H1 (cell line): ENCODE measurements around the gene FBXO8. TPM values are rescaled to one million over a fixed set of nuclear protein-coding genes. Genes with fewer than 3 reads are reported as not detected.

Experiments used
- CTCF ChIA-PET: fragments of 300-600 bp; sonication (Branson Sonifier 250); formaldehyde crosslinking; loops from one replicate; lab custom pipeline; 2021; ENCODE audit not compliant: partially characterized antibody; lab: Charles Lee
- POLR2A ChIA-PET: fragments of 300-600 bp; sonication (Branson Sonifier 250); formaldehyde crosslinking; loops from one replicate; lab custom pipeline; 2021; ENCODE audit warnings: inconsistent platforms; ENCODE audit not compliant: partially characterized antibody; lab: Charles Lee
- DNase-seq, 2 experiments: peaks; one replicate each; pipeline versions ENCODE4 v3.0.0 to v3.0.0-alpha.2; 2010 to 2022; ENCODE audit warnings: low spot score in 2 of 2, low read depth in 1 of 2, mixed read lengths in 1 of 2
- FAIRE-seq: peaks from 2 replicates; lab custom pipeline; 2011; peaks lifted over from hg19 to GRCh38; lab: Jason Lieb, UNC
- H2AFZ ChIP-seq: 2 replicates; pipeline ENCODE4 v1.8.1; 2012; ENCODE audit warnings: low read length, inconsistent platforms
- H2AK5ac ChIP-seq: 2 replicates; pipeline ENCODE4 v1.6.1; 2013; ENCODE audit warnings: low read depth, low read length
- H2BK120ac ChIP-seq: replicated peaks from 2 replicates; pipeline ENCODE3; 2013; ENCODE audit warnings: low read depth, low read length, inconsistent platforms
- H2BK12ac ChIP-seq: 2 replicates; pipeline ENCODE4 v1.6.1; 2013; ENCODE audit warnings: low read depth, low read length
- H2BK15ac ChIP-seq: 2 replicates; pipeline ENCODE4 v1.6.1; 2013; ENCODE audit warnings: low read length
- H2BK20ac ChIP-seq: 2 replicates; pipeline ENCODE4 v1.6.1; 2013; ENCODE audit warnings: low read length
- H2BK5ac ChIP-seq: 2 replicates; pipeline ENCODE4 v1.6.1; 2013; ENCODE audit warnings: low read depth, low read length
- H3K14ac ChIP-seq: 2 replicates; pipeline ENCODE4 v1.6.1; 2013; ENCODE audit warnings: inconsistent platforms; ENCODE audit not compliant: insufficient read length
- H3K18ac ChIP-seq: 2 replicates; pipeline ENCODE4 v1.6.1; 2013; ENCODE audit warnings: low read length; ENCODE audit errors: extremely low read depth
- H3K23ac ChIP-seq: 2 replicates; pipeline ENCODE4 v1.6.1; 2013; ENCODE audit warnings: inconsistent platforms; ENCODE audit not compliant: insufficient read length
- H3K23me2 ChIP-seq: 2 replicates; pipeline ENCODE4 v1.6.1; 2013; ENCODE audit warnings: low read depth, low read length
- H3K27ac ChIP-seq: 2 replicates; pipeline ENCODE4 v1.6.1; 2011; ENCODE audit warnings: low read depth, low read length, inconsistent platforms
- H3K27me3 ChIP-seq, 4 experiments: replicated peaks in 1 of 4; 1 replicate in 1 of 4; 2 replicates in 3 of 4; pipeline versions ENCODE4 v1.6.1 to v1.8.1; 2011 to 2013; ENCODE audit warnings: low read length in 3 of 4, mild to moderate bottlenecking in 3 of 4, inconsistent platforms in 2 of 4, mixed read lengths in 2 of 4, moderate library complexity in 1 of 4; ENCODE audit not compliant: control insufficient read depth in 3 of 4, insufficient read depth in 3 of 4; ENCODE audit errors: extremely low read depth in 1 of 4
- H3K36me3 ChIP-seq, 4 experiments: 2 replicates each; pipeline versions ENCODE4 v1.6.1 to v1.8.1; 2011 to 2013; ENCODE audit warnings: mild to moderate bottlenecking in 4 of 4, low read length in 3 of 4, moderate library complexity in 2 of 4, control low read depth in 1 of 4, inconsistent platforms in 1 of 4; ENCODE audit not compliant: insufficient read depth in 4 of 4, control insufficient read depth in 2 of 4
- H3K4ac ChIP-seq: replicated peaks from 2 replicates; pipeline ENCODE3; 2013; ENCODE audit warnings: low read length, low read depth, mixed read lengths, inconsistent platforms; ENCODE audit not compliant: insufficient read length
- H3K4me1 ChIP-seq, 4 experiments: replicated peaks in 1 of 4; 1 replicate in 1 of 4; 2 replicates in 3 of 4; pipeline versions ENCODE4 v1.6.1 to v1.8.1; 2011 to 2013; ENCODE audit warnings: low read length in 3 of 4, inconsistent platforms in 2 of 4, mixed read lengths in 1 of 4; ENCODE audit not compliant: insufficient read depth in 4 of 4, control insufficient read depth in 3 of 4
- H3K4me2 ChIP-seq, 2 experiments: 2 replicates each; pipeline versions ENCODE4 v1.6.1 to v1.8.1; 2011 to 2013; ENCODE audit warnings: low read depth in 2 of 2, low read length in 2 of 2, control low read depth in 1 of 2, inconsistent platforms in 1 of 2, mild to moderate bottlenecking in 1 of 2; ENCODE audit not compliant: insufficient read depth in 1 of 2
- H3K4me3 ChIP-seq, 4 experiments: fragments of 200-600, 300-600 bp in 1 of 4; sonication (generic), shearing (Covaris generic), sonication (Bioruptor Twin) in 1 of 4; 2 replicates each; pipeline versions ENCODE4 v1.5.1 to v1.8.1; 2011 to 2016; ENCODE audit warnings: low read length in 4 of 4, low read depth in 3 of 4, control low read depth in 2 of 4, inconsistent platforms in 2 of 4, mild to moderate bottlenecking in 2 of 4, mixed read lengths in 1 of 4, moderate library complexity in 1 of 4; ENCODE audit not compliant: insufficient read depth in 2 of 4; ENCODE audit errors: extremely low read depth in 1 of 4
- H3K56ac ChIP-seq: replicated peaks from 2 replicates; pipeline ENCODE3; 2013; ENCODE audit warnings: low read depth, mild to moderate bottlenecking, mixed read lengths, low read length, inconsistent platforms; ENCODE audit not compliant: insufficient read length
- H3K79me1 ChIP-seq: 2 replicates; pipeline ENCODE4 v1.6.1; 2013; ENCODE audit warnings: low read depth, low read length, control low read depth
- H3K79me2 ChIP-seq, 2 experiments: 2 replicates each; pipeline versions ENCODE4 v1.6.1 to v1.8.1; 2012 to 2013; ENCODE audit warnings: low read length in 2 of 2, mild to moderate bottlenecking in 2 of 2, inconsistent platforms in 1 of 2; ENCODE audit not compliant: insufficient read depth in 2 of 2, control insufficient read depth in 1 of 2
- H3K9ac ChIP-seq, 4 experiments: replicated peaks in 1 of 4; 1 replicate in 1 of 4; 2 replicates in 3 of 4; pipeline versions ENCODE4 v1.6.1 to v1.8.1; 2011 to 2013; ENCODE audit warnings: low read depth in 3 of 4, low read length in 3 of 4, control low read depth in 2 of 4, mild to moderate bottlenecking in 2 of 4, moderate library complexity in 2 of 4, inconsistent platforms in 1 of 4; ENCODE audit errors: extremely low read depth in 1 of 4
- H3K9me3 ChIP-seq, 2 experiments: 2 replicates each; pipeline versions ENCODE4 v1.6.1 to v1.8.1; 2012 to 2013; ENCODE audit warnings: mild to moderate bottlenecking in 2 of 2, moderate library complexity in 2 of 2, control low read depth in 1 of 2, inconsistent platforms in 1 of 2, low read depth in 1 of 2, low read length in 1 of 2, mixed read lengths in 1 of 2; ENCODE audit not compliant: insufficient read depth in 2 of 2
- H4K20me1 ChIP-seq, 2 experiments: replicated peaks in 1 of 2; 2 replicates each; pipeline versions ENCODE3 to v1.8.1; 2011 to 2013; ENCODE audit warnings: inconsistent platforms in 2 of 2, low read length in 2 of 2, mild to moderate bottlenecking in 1 of 2; ENCODE audit not compliant: insufficient read depth in 2 of 2, control insufficient read depth in 1 of 2
- H4K5ac ChIP-seq: 2 replicates; pipeline ENCODE4 v1.6.1; 2013; ENCODE audit warnings: low read length, low read depth, mixed read lengths, inconsistent platforms; ENCODE audit not compliant: insufficient read length
- H4K8ac ChIP-seq: 2 replicates; pipeline ENCODE4 v1.8.0; 2013; ENCODE audit warnings: mild to moderate bottlenecking, moderate library complexity, low read length, inconsistent platforms; ENCODE audit not compliant: insufficient read depth; ENCODE audit errors: extremely low read depth
- H4K91ac ChIP-seq: replicated peaks from 2 replicates; pipeline ENCODE3; 2013; ENCODE audit warnings: low read length, mixed read lengths, inconsistent platforms; ENCODE audit not compliant: insufficient read length
- BACH1 ChIP-seq: IDR thresholded peaks from 2 replicates; pipeline ENCODE4 v1.6.1; 2012; ENCODE audit warnings: low read length, improper control_type of control experiment
- CHD2 ChIP-seq: IDR thresholded peaks from 2 replicates; pipeline ENCODE4 v1.6.1; 2012; ENCODE audit warnings: low read length, improper control_type of control experiment
- CREB1 ChIP-seq: IDR thresholded peaks from 2 replicates; pipeline ENCODE4 v1.6.1; 2012; ENCODE audit warnings: inconsistent platforms
- KDM1A ChIP-seq: fragments of 200-600, 300-600 bp; sonication (generic); IDR thresholded peaks from 2 replicates; pipeline ENCODE4 v1.7.1; 2016; ENCODE audit warnings: mild to moderate bottlenecking, low read length, borderline replicate concordance
- KDM5A ChIP-seq: fragments of 200-600 bp; IDR thresholded peaks from 2 replicates; pipeline ENCODE4 v1.7.1; 2012; ENCODE audit warnings: mild to moderate bottlenecking, low read length, inconsistent platforms, mixed read lengths
- POU5F1 ChIP-seq: IDR thresholded peaks from 2 replicates; pipeline ENCODE4 v1.6.1; 2011; ENCODE audit warnings: low read depth, mild to moderate bottlenecking, low read length, moderate library complexity
- SIRT6 ChIP-seq: IDR thresholded peaks from one replicate; pipeline ENCODE4 v1.7.1; 2012; ENCODE audit warnings: low read length, inconsistent platforms
- SP4 ChIP-seq: IDR thresholded peaks from 2 replicates; pipeline ENCODE4 v1.6.1; 2012; ENCODE audit warnings: low read length, inconsistent platforms
- TAF7 ChIP-seq: optimal IDR thresholded peaks from 2 replicates; pipeline ENCODE3; 2011; ENCODE audit warnings: low read depth, mild to moderate bottlenecking, inconsistent platforms, low read length, moderate library complexity, borderline replicate concordance
- TCF12 ChIP-seq: IDR thresholded peaks from 2 replicates; pipeline ENCODE4 v1.6.1; 2011; ENCODE audit warnings: low read depth, mild to moderate bottlenecking, low read length
- TEAD4 ChIP-seq: IDR thresholded peaks from 2 replicates; pipeline ENCODE4 v1.6.1; 2012; ENCODE audit warnings: low read depth, low read length, inconsistent platforms, mixed read lengths
- YY1 ChIP-seq: IDR thresholded peaks from 2 replicates; pipeline ENCODE4 v1.6.1; 2011; ENCODE audit warnings: low read depth, mild to moderate bottlenecking, low read length
- polyA plus RNA-seq, 7 experiments: library from polyadenylated mRNA; depleted of rRNA in 3 of 7; stranded (reverse) in 5 of 7; unstranded in 2 of 7; fragments of >200 nt in 5 of 7; fragments of 200-250 nt in 2 of 7; gene quantifications; 1 replicate in 5 of 7; 2 replicates in 1 of 7; 4 replicates in 1 of 7; pipeline versions ENCODE4 v1.2.1 to v1.2.3, GENCODE V29; 2011 to 2013; ENCODE audit warnings: missing spikeins in 2 of 7, mixed read lengths in 2 of 7
- total RNA-seq: library from RNA; stranded (reverse); fragmentation: NEBNext Ultra II Directional; extraction: Animal tissue kit (Norgen Biotek cat#: 25700); gene quantifications from 2 replicates; pipeline ENCODE4 v1.2.1, GENCODE V29; 2021
- TF ChIP-seq, protein P1 (sequence below): IDR thresholded peaks from 2 replicates; pipeline ENCODE4 v1.6.1; 2011; ENCODE audit warnings: low read length, improper control_type of control experiment
- TF ChIP-seq, protein P2 (sequence below), 3 experiments: IDR thresholded peaks; 1 replicate in 2 of 3; 2 replicates in 1 of 3; pipeline versions ENCODE4 v1.5.1 to v1.6.1; 2011; ENCODE audit warnings: low read length in 3 of 3, mild to moderate bottlenecking in 3 of 3, inconsistent platforms in 2 of 3, low read depth in 1 of 3, moderate library complexity in 1 of 3; ENCODE audit not compliant: insufficient read depth in 1 of 3; ENCODE audit errors: control extremely low read depth in 1 of 3

Gene FBXO8
- total and polyA plus RNA-seq, 2 of the 8 experiments (the other 6 are each of a cell fraction or from before 2014, with no cell fraction given): 5.1 to 7.5 TPM

GRCh38 chr4:174278467-174278866 is 5.0 kb downstream of the FBXO8 start:
- no peak overlapping the region for H4K5ac ChIP-seq
- 0 out of 2 replicates have a peak, but pooled peaks cover 2% of the 10 kb centered on the region for H3K79me1 ChIP-seq
- H2BK20ac ChIP-seq: no peak overlapping the region
- no peak overlapping the region for H3K56ac ChIP-seq
- no peak overlapping the region for H3K18ac ChIP-seq
- H2BK15ac ChIP-seq: no peak overlapping the region
- no peak overlapping the region for H2BK120ac ChIP-seq
- no peaks in the 10 kb centered on the region for H3K36me3 ChIP-seq
- H2BK12ac ChIP-seq: no peak overlapping the region
- H3K23me2 ChIP-seq: peaks cover 2% of the 10 kb centered on the region
- no peak overlapping the region for H2BK5ac ChIP-seq
- no peak overlapping the region for H4K91ac ChIP-seq
- no peak overlapping the region for H3K4me2 ChIP-seq
- H3K79me2 ChIP-seq: peaks cover 0 to 3% of the 10 kb centered on the region in 2 experiments; a peak in 2 of 4 replicates
- no peak overlapping the region for H3K4ac ChIP-seq
- no peak overlapping the region for H3K23ac ChIP-seq
- no peaks in the 10 kb centered on the region for H4K20me1 ChIP-seq
- CTCF ChIA-PET: no interaction called here
- no peak overlapping the region for H3K14ac ChIP-seq
- DNase-seq (no peak), FAIRE-seq (no peak)
- POLR2A ChIA-PET: no interaction called here
- no peaks in the 10 kb centered on the region; a peak in 1 of 7 replicates for H3K4me1 ChIP-seq
- TF ChIP-seq SP4 (no peak), POU5F1 (no peak), TCF12 (no peak), SIRT6 (no peak), KDM5A (no peak), TEAD4 (no peak), CHD2 (no peak), TAF7 (no peak), CREB1 (no peak), YY1 (no peak), KDM1A (no peak), BACH1 (no peak)
- TF ChIP-seq, protein P1, sequence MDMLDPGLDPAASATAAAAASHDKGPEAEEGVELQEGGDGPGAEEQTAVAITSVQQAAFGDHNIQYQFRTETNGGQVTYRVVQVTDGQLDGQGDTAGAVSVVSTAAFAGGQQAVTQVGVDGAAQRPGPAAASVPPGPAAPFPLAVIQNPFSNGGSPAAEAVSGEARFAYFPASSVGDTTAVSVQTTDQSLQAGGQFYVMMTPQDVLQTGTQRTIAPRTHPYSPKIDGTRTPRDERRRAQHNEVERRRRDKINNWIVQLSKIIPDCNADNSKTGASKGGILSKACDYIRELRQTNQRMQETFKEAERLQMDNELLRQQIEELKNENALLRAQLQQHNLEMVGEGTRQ: no peak
- TF ChIP-seq, protein P2, sequence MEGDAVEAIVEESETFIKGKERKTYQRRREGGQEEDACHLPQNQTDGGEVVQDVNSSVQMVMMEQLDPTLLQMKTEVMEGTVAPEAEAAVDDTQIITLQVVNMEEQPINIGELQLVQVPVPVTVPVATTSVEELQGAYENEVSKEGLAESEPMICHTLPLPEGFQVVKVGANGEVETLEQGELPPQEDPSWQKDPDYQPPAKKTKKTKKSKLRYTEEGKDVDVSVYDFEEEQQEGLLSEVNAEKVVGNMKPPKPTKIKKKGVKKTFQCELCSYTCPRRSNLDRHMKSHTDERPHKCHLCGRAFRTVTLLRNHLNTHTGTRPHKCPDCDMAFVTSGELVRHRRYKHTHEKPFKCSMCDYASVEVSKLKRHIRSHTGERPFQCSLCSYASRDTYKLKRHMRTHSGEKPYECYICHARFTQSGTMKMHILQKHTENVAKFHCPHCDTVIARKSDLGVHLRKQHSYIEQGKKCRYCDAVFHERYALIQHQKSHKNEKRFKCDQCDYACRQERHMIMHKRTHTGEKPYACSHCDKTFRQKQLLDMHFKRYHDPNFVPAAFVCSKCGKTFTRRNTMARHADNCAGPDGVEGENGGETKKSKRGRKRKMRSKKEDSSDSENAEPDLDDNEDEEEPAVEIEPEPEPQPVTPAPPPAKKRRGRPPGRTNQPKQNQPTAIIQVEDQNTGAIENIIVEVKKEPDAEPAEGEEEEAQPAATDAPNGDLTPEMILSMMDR (IDR thresholded peaks at IDR 0.05; ENCODE audit: control extremely low read depth in 1 of 3, insufficient read depth in 1 of 3, low read depth in 1 of 3, low read length in 3 of 3): no peak
- H3K27ac ChIP-seq: no peak overlapping the region
- H3K27me3 ChIP-seq: no peaks in the 10 kb centered on the region
- no peak overlapping the region for H2AFZ ChIP-seq
- no peak overlapping the region for H4K8ac ChIP-seq
- no peak overlapping the region for H2AK5ac ChIP-seq
- no peaks in the 10 kb centered on the region for H3K9me3 ChIP-seq
- no peak overlapping the region for H3K9ac ChIP-seq
- no peak overlapping the region for H3K4me3 ChIP-seq
